Measurements from ENCODE around the gene WNT5A. TPM values are rescaled to one million over a fixed set of nuclear protein-coding genes. Genes with fewer than 3 reads are reported as not detected.

WNT5A gene
- total RNA-seq, 4 donors from 2014 or later: 14.5 to 45.9 (median 21.0) TPM

DNA sequence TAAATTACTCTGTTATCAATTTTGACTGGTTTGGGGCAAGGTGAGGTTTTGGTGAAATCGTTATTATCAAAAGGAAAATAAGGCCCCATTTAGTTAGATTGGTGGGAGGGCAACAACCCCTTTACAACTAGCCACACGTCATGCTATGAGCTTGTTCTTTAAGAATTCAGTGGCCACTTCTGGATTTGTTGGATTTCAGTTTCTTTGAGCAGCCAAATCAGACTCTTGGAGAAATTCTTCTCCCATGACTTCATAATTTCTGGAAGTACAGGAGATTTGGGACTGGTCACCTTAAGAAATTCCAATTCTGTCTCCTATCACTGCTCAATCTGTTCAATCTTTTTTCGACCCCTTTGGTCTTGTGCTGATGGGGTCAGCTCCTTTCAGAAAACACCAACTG lies 14.8 kb upstream of the WNT5A start:
- intact Hi-C loops (cut with DNase I): no loop called here
- 74% methylated on average over 3 of the region's 3 CpGs for WGBS

DNA sequence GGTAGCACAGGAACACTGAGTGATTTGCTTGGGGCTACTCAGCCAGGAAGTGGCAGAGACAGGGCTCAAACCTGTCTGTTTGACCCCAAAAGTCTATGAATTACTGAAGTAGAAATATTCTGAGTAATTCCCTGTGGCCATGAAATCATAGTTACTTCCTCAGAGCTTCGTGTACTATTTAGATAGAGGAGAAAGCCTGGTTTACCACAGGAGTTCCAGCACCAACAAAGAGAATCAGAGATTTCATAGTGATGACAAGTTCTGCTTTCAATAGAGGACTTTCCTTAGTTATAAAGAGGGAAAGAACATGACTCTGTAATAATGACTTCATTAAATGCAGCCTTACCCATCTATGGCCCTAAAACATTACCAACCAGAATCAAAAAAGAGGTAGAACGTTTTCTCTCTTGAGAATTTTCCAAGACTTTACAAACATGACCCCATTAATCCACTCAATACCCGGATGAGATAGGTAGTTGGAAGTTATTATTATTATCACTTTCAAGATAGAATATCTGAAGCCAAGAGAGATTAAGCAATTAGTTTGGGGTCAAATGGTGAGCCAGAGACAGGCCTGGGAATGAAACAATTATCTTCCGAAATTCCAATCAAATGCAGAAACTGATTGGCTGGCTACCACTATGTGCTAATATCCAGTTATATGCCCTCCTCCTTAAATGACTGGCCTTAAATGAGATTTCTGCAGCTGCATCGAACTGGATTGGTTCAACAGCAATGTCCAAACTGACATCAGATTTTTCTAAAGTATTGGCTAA lies 13.6 kb upstream of the WNT5A start:
- intact Hi-C loops (cut with DNase I): no loop called here

More for the DNA sequence above, 14.8 kb upstream of the WNT5A start:
- Histone ChIP-seq H3K27ac (replicated peaks in 1 of 4) (no peak overlapping the region), H3K4me3 (no peak overlapping the region), H3K36me3 (no peaks in the 10 kb centered on the region), H3K9me3 (no peaks in the 10 kb centered on the region), H3K27me3 (no peaks in the 10 kb centered on the region), H3K4me1 (no peaks in the 10 kb centered on the region)
- TF ChIP-seq EP300 (IDR thresholded peaks at IDR 0.05) (no peak), POLR2AphosphoS5 (IDR thresholded peaks at IDR 0.05) (no peak), POLR2A (IDR thresholded peaks at IDR 0.05; ENCODE audit: low read depth) (no peak)
- TF ChIP-seq, protein P1, sequence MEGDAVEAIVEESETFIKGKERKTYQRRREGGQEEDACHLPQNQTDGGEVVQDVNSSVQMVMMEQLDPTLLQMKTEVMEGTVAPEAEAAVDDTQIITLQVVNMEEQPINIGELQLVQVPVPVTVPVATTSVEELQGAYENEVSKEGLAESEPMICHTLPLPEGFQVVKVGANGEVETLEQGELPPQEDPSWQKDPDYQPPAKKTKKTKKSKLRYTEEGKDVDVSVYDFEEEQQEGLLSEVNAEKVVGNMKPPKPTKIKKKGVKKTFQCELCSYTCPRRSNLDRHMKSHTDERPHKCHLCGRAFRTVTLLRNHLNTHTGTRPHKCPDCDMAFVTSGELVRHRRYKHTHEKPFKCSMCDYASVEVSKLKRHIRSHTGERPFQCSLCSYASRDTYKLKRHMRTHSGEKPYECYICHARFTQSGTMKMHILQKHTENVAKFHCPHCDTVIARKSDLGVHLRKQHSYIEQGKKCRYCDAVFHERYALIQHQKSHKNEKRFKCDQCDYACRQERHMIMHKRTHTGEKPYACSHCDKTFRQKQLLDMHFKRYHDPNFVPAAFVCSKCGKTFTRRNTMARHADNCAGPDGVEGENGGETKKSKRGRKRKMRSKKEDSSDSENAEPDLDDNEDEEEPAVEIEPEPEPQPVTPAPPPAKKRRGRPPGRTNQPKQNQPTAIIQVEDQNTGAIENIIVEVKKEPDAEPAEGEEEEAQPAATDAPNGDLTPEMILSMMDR (IDR thresholded peaks at IDR 0.05): no peak
- DNase-seq (ENCODE audit: extremely low spot score): no peak

DNA sequence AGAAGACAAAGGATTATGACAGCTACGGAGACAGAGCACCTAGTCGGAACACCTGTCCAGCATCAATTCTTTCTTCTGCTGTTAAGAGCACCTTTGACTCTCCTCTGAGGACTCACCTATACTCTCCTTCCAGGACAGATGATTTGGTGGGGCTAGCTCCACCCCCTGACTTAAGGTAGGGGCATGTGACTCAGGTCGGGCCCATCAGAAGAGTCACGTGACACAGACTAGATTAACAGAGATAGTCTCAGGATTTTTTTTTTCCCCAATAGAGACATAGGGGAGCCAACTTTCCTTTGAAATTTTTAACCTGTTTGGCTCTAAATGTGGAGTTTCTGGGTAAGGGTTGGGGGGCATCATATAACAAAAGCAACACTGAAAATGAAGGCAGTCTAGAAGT lies 11.4 kb upstream of the WNT5A start:
- no peak overlapping the region for H3K4me3 ChIP-seq
- no peak for DNase-seq (ENCODE audit: extremely low spot score)
- no peaks in the 10 kb centered on the region for H3K27me3 ChIP-seq
- no peaks in the 10 kb centered on the region for H3K9me3 ChIP-seq
- intact Hi-C loops (cut with DNase I): no loop called here
- no peaks in the 10 kb centered on the region for H3K36me3 ChIP-seq
- no peak overlapping the region for H3K27ac ChIP-seq (replicated peaks in 1 of 4)
- TF ChIP-seq, protein P1 (IDR thresholded peaks at IDR 0.05): no peak
- TF ChIP-seq POLR2A (IDR thresholded peaks at IDR 0.05; ENCODE audit: low read depth): no peak
- TF ChIP-seq EP300 (IDR thresholded peaks at IDR 0.05): no peak
- TF ChIP-seq POLR2AphosphoS5 (IDR thresholded peaks at IDR 0.05): no peak
- 76% methylated on average over 4 of the region's 4 CpGs for WGBS
- no peaks in the 10 kb centered on the region for H3K4me1 ChIP-seq

More for the DNA sequence above, 13.6 kb upstream of the WNT5A start:
- no peak for DNase-seq (ENCODE audit: extremely low spot score)
- Histone ChIP-seq H3K36me3 (no peaks in the 10 kb centered on the region), H3K9me3 (no peaks in the 10 kb centered on the region), H3K4me3 (no peak overlapping the region), H3K27ac (replicated peaks in 1 of 4) (no peak overlapping the region), H3K4me1 (no peaks in the 10 kb centered on the region), H3K27me3 (no peaks in the 10 kb centered on the region)
- TF ChIP-seq EP300 (IDR thresholded peaks at IDR 0.05): no peak
- TF ChIP-seq, protein P1 (IDR thresholded peaks at IDR 0.05): no peak
- no peak for TF ChIP-seq POLR2A (IDR thresholded peaks at IDR 0.05; ENCODE audit: low read depth)
- TF ChIP-seq POLR2AphosphoS5 (IDR thresholded peaks at IDR 0.05): no peak
- WGBS: 77% methylated on average over 5 of the region's 5 CpGs

DNA sequence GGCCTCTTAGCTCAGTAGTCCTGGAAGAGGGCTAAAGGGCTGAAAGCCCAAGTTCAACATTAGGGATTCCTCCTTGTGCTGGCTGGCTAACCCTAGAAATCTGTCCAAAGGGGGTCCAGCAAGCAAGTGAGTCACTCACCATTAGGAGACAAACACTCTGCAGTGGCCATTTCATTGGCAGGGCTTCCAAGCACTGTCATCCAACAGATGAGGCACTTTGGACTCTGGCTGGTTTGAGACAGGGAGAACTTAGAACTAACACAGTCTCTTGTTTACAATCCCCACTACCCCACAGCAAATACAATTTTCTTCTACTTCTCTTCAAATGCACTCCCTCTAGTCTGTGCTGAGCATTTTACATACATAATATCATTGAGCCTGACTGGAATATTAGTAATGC lies 10.1 kb upstream of the WNT5A start:
- Histone ChIP-seq H3K4me3 (no peak overlapping the region), H3K27me3 (no peaks in the 10 kb centered on the region), H3K4me1 (no peaks in the 10 kb centered on the region), H3K36me3 (no peaks in the 10 kb centered on the region), H3K9me3 (no peaks in the 10 kb centered on the region), H3K27ac (replicated peaks in 1 of 4) (no peak overlapping the region)
- intact Hi-C loops (cut with DNase I): no loop called here
- no peak for DNase-seq (ENCODE audit: extremely low spot score)
- TF ChIP-seq POLR2A (IDR thresholded peaks at IDR 0.05; ENCODE audit: low read depth) (no peak), POLR2AphosphoS5 (IDR thresholded peaks at IDR 0.05) (no peak), EP300 (IDR thresholded peaks at IDR 0.05) (no peak)
- TF ChIP-seq, protein P1 (IDR thresholded peaks at IDR 0.05): no peak

Data from esophagus muscularis mucosa (tissue), 4 donors.